Neural crest cell (in vitro differentiated cells): ENCODE measurements around the gene SLC35E3. TPM values are rescaled to one million over a fixed set of nuclear protein-coding genes. Genes with fewer than 3 reads are reported as not detected.

Source experiments
- DNase-seq: peaks from one replicate; pipeline ENCODE4 v3.0.0; 2021; ENCODE audit warnings: low read depth, mixed read lengths, low spot score
- H3K27ac Mint-ChIP-seq: one replicate; pipeline ENCODE4 v1.8.0; 2021; ENCODE audit warnings: mild to moderate bottlenecking, mixed read lengths; ENCODE audit not compliant: unreplicated experiment
- H3K27me3 Mint-ChIP-seq: 2 replicates; pipeline ENCODE4 v1.8.0; 2021; ENCODE audit warnings: low read depth, mild to moderate bottlenecking, mixed read lengths
- H3K36me3 Mint-ChIP-seq: 2 replicates; pipeline ENCODE4 v1.8.0; 2021; ENCODE audit warnings: low read depth, mild to moderate bottlenecking, mixed read lengths
- H3K4me1 Mint-ChIP-seq: 2 replicates; pipeline ENCODE4 v1.8.0; 2021; ENCODE audit warnings: mixed read lengths
- H3K4me3 Mint-ChIP-seq: one replicate; pipeline ENCODE4 v1.8.0; 2021; ENCODE audit warnings: mild to moderate bottlenecking, mixed read lengths
- H3K9me3 Mint-ChIP-seq: 2 replicates; pipeline ENCODE4 v1.8.0; 2021; ENCODE audit warnings: mixed read lengths
- total RNA-seq: library from RNA; stranded (reverse); gene quantifications from 2 replicates; pipeline ENCODE4 v1.2.1, GENCODE V29; 2021
- TF ChIP-seq, protein P1 (sequence below): fragments of 200-600 bp; sonication (generic); conservative IDR thresholded peaks from 2 replicates; pipeline ENCODE4 v1.5.0; 2021; ENCODE audit warnings: antibody characterized with exemption, mild to moderate bottlenecking

SLC35E3 gene
- total RNA-seq, 1 donor from 2014 or later, result 15.1 TPM

DNA sequence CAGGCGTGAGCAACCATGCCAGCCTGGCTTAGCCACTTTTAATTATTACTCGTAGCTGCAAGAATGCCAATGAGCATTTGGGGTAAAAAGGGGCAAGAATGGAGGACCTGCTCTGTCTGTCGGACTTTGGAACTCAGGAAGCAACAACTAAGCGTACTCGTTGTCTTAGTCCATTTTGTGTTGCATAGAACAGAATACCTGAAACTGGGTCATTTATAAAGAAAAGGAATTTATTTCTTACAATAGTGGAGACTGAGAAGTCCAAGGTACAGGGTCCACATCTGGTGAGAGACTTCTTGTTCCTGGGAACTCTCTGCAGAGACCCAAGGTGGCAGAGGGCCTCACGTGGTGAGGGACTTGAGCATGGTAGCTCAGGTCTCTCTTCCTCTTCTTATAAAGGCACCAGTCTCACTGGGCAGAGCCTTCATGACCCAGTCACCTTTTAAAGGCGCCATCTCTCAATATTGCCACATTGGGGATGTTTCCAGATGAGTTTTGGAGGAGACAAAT is 29.2 kb downstream of the SLC35E3 start:
- no peak overlapping the region for H3K4me3 Mint-ChIP-seq
- no peaks in the 10 kb centered on the region for H3K9me3 Mint-ChIP-seq
- no peak overlapping the region for H3K27ac Mint-ChIP-seq
- H3K4me1 Mint-ChIP-seq, result no peaks in the 10 kb centered on the region
- no peak for DNase-seq
- H3K36me3 Mint-ChIP-seq, result no peaks in the 10 kb centered on the region
- TF ChIP-seq, protein P1, sequence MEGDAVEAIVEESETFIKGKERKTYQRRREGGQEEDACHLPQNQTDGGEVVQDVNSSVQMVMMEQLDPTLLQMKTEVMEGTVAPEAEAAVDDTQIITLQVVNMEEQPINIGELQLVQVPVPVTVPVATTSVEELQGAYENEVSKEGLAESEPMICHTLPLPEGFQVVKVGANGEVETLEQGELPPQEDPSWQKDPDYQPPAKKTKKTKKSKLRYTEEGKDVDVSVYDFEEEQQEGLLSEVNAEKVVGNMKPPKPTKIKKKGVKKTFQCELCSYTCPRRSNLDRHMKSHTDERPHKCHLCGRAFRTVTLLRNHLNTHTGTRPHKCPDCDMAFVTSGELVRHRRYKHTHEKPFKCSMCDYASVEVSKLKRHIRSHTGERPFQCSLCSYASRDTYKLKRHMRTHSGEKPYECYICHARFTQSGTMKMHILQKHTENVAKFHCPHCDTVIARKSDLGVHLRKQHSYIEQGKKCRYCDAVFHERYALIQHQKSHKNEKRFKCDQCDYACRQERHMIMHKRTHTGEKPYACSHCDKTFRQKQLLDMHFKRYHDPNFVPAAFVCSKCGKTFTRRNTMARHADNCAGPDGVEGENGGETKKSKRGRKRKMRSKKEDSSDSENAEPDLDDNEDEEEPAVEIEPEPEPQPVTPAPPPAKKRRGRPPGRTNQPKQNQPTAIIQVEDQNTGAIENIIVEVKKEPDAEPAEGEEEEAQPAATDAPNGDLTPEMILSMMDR, result no peak
- H3K27me3 Mint-ChIP-seq, result no peaks in the 10 kb centered on the region

DNA sequence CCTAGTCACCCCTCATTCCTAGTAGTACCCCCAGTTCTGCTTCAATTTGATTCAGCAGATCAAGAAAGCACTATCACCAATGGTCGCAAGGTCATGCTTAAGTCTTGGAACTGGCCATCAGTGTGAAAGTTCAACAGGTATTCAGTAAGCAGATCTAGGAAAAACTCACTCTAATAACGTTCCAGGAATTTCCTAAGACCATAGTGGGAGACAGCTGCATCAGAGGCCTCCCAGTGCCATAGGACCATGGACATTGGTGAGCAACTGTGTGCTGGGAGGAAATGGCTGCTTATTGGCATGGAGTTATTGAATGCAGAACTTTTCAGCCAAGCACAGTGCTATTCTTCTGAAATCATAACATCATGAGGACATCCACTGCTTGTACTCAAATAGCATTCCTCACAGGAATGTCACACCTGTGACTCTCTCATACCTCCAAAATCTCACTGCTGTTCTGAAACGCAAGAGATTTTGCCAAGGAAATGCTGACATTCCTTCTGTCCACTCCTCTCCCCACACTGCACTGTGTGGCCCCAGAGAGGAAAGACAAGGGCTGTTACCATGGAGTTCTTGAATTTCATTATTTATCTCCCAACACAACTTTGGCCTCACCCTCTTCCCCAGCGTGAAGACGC is 31.1 kb downstream of the SLC35E3 start:
- H3K9me3 Mint-ChIP-seq, result no peaks in the 10 kb centered on the region
- no peak for DNase-seq
- TF ChIP-seq, protein P1, result no peak
- H3K4me1 Mint-ChIP-seq, result peaks cover 6% of the 10 kb centered on the region
- no peaks in the 10 kb centered on the region for H3K36me3 Mint-ChIP-seq
- no peaks in the 10 kb centered on the region for H3K27me3 Mint-ChIP-seq
- no peak overlapping the region for H3K27ac Mint-ChIP-seq
- H3K4me3 Mint-ChIP-seq, result no peak overlapping the region

DNA sequence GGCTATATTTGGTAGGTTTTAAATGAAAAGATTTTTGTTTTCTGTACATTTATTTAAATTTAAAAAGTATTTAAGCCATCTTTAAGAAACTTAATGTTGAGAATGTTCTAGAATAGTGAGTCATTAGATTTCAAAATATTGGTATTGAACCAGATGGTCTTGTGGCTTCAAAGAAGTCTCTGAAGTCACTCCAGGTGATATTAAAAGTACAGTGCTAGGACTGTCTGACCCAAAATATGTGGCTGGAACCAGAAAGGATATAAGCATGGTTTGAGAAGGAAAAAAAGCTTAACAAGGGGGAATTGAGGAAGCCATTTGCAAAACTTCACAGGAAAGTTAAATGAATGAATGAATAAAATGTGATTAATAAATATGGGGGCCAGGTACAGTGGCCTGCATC is 33.3 kb downstream of the SLC35E3 start:
- Mint-ChIP-seq H3K27me3 (no peaks in the 10 kb centered on the region), H3K36me3 (peaks cover 4% of the 10 kb centered on the region), H3K27ac (no peak overlapping the region), H3K9me3 (no peaks in the 10 kb centered on the region), H3K4me1 (peaks cover 6% of the 10 kb centered on the region), H3K4me3 (no peak overlapping the region)
- TF ChIP-seq, protein P1, result no peak
- DNase-seq, result no peak

DNA sequence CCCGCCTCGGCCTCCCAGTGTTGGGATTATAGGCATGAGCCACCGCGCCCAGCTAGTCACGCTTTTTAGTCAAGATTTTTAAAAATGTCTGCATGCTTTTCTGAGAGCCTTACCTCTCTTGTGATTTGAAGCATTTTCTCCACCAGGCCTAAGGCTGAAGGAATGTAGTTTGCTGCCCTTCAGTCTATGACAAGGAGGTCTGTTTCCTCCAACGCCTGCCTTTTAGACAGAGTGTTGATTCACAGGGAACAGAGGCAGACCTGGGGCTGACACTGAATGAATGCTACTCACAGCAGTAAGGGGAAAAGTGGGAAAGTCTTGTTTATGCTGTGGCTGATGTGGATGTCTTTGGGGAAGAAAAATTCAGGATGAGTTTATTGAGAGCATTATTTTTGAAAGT is 34.8 kb downstream of the SLC35E3 start:
- no peaks in the 10 kb centered on the region for H3K27me3 Mint-ChIP-seq
- peaks cover 4% of the 10 kb centered on the region for H3K36me3 Mint-ChIP-seq
- no peak for DNase-seq
- no peak overlapping the region for H3K4me3 Mint-ChIP-seq
- H3K9me3 Mint-ChIP-seq, result no peaks in the 10 kb centered on the region
- H3K27ac Mint-ChIP-seq, result peak overlapping the region; percentile 36
- TF ChIP-seq, protein P1, result no peak
- H3K4me1 Mint-ChIP-seq, result peaks cover 6% of the 10 kb centered on the region

DNA sequence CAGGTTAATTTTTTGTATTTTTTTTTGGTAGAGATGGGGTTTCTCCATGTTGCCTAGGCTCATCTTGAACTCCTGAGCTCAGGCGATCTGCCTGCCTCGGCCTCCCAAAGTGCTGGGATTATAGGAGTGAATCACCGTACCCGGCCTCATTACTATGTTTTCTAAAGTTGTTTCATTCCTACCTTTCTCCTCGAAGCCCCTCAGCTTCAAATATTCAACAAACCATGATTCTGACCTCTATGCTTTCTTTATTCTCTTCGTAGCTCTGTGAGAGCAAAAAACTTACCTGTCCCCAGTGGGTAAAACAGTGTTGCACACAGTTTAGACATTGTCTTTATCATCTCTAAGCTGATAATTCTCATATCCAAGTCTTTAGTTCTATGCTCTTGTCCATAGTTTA is 35.8 kb downstream of the SLC35E3 start:
- no peaks in the 10 kb centered on the region for H3K9me3 Mint-ChIP-seq
- no peak for DNase-seq
- H3K4me3 Mint-ChIP-seq, result no peak overlapping the region
- H3K27me3 Mint-ChIP-seq, result no peaks in the 10 kb centered on the region
- TF ChIP-seq, protein P1, result no peak
- H3K36me3 Mint-ChIP-seq, result peaks cover 4% of the 10 kb centered on the region
- no peak overlapping the region for H3K27ac Mint-ChIP-seq
- peaks cover 6% of the 10 kb centered on the region for H3K4me1 Mint-ChIP-seq
